ENCODE data around the gene HDAC9.

DNA sequence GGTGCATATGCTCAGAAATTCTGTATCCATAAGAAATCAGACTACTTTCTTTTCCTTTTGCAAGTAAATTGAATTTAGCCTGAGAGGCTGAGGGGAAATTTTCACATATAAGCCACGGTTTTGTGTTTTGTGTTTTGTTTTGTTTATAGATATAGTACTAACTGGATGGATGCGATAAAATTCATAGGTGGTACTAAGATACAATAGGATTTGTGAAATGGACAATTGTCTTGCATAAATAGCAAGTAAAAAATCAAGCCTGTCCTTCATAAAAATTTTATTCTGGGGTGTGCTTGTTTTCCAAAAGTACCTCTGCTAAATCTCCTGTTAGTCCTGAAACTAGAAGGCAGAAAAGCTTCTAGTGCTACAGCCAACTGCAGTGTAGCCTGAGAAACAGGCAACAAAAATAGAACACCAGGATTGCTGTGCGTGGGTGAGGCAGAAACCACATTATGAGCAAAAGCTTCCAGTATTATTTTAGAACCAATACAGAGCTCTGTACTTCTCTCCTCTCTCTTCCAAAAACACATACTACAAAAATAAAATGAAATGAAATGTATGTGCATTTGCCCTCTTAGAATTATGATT is 634 bp upstream of the HDAC9 start:
- TF ChIP-seq, protein P1, sequence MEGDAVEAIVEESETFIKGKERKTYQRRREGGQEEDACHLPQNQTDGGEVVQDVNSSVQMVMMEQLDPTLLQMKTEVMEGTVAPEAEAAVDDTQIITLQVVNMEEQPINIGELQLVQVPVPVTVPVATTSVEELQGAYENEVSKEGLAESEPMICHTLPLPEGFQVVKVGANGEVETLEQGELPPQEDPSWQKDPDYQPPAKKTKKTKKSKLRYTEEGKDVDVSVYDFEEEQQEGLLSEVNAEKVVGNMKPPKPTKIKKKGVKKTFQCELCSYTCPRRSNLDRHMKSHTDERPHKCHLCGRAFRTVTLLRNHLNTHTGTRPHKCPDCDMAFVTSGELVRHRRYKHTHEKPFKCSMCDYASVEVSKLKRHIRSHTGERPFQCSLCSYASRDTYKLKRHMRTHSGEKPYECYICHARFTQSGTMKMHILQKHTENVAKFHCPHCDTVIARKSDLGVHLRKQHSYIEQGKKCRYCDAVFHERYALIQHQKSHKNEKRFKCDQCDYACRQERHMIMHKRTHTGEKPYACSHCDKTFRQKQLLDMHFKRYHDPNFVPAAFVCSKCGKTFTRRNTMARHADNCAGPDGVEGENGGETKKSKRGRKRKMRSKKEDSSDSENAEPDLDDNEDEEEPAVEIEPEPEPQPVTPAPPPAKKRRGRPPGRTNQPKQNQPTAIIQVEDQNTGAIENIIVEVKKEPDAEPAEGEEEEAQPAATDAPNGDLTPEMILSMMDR (tag by site-specific recombination; IDR thresholded peaks at IDR 0.05) = no peak
- TF ChIP-seq OVOL3 (tag by site-specific recombination; IDR thresholded peaks at IDR 0.05) = no peak
- TF ChIP-seq HOXA7 (CRISPR knock-in tag; IDR thresholded peaks at IDR 0.05; ENCODE audit: borderline replicate concordance) = no peak
